Measurements from ENCODE around the gene CNFN. TPM values are rescaled to one million over a fixed set of nuclear protein-coding genes. Genes with fewer than 3 reads are reported as not detected.

Gene CNFN
- total RNA-seq, 2 experiments from 2014 or later = 0.95 TPM; not detected in 1

DNA sequence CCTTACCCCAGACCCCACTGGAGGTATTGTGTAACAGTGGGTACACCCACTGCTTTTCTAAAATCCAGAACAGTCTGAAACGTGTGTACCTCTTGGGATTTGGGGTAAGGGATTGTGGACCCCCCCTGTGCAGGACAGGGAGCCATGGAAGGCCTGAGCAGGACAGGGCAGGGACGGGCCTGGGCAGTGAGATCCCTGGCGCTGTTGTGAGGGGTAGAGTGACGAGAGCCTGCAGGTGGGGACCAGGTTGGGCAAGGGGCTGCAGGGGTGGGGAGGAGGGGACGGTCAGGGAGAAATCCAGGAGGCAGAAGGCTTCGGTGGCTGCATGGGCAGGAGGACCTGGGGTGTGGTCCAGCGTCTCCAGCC, 28.6 kb downstream of the CNFN start:
- peaks cover 11% of the 10 kb centered on the region for H3K9me3 ChIP-seq (ENCODE audit: low read length)
- CTCF ChIA-PET (ENCODE audit: unreplicated experiment) = no interaction called here

DNA sequence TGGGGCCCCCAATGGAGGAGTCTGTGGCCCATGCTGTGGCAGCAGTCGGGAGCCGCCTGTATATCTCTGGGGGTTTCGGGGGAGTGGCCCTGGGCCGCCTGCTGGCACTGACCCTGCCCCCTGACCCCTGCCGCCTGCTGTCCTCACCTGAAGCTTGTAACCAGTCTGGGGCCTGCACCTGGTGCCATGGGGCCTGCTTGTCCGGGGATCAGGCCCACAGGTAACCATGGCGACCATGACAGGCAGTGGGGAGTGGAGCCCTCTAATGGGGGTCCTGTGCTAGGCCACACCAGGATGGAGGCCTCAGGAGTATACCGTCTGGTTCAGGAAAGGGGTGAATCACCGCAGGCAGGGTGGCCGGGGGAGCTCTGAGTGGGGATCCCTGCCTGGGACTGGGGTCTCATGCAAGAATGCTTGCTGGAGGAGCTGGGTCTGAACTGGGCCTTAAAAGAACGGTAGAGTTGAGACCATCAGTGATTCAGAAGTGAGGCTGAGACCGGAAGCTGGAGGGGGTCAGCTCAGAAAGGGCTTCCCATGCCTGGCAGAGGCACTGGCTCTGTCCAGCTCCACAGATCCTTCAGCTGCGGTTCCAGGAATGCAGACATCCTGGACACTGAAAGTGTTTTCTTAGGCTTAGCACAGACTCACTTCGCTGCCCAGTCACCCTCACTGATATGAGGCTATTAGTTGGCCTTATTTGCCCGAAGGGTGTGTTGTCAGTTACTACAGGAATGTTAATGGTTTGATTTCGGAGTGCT, 29.1 kb downstream of the CNFN start:
- H4K20me1 ChIP-seq (ENCODE audit: insufficient read depth, low read length) = no peaks in the 10 kb centered on the region
- CTCF ChIA-PET (ENCODE audit: unreplicated experiment) = no interaction called here
- no TSS peak for BruUV-seq (replicated peaks)
- H3K27ac ChIP-seq (ENCODE audit: low read depth, low read length, poor library complexity, severe bottlenecking) = no peak overlapping the region
- intact Hi-C loops (cut with micrococcal nuclease; ENCODE audit: unreplicated experiment) = no loop called here
- peaks cover 11% of the 10 kb centered on the region for H3K9me3 ChIP-seq (ENCODE audit: low read length)
- peak; percentile 12 for DNase-seq (ENCODE audit: low spot score)
- H3K79me2 ChIP-seq (ENCODE audit: insufficient read depth, low read depth, low read length) = no peaks in the 10 kb centered on the region
- H3K36me3 ChIP-seq (ENCODE audit: insufficient read depth, low read length) = peaks cover 20% of the 10 kb centered on the region
- no peak overlapping the region for H3K4me3 ChIP-seq (ENCODE audit: low read depth, low read length, poor library complexity, severe bottlenecking)
- peaks cover 10% of the 10 kb centered on the region for H3K4me1 ChIP-seq (ENCODE audit: insufficient read depth, low read length, poor library complexity, severe bottlenecking)
- TF ChIP-seq EZH2phosphoT487 (IDR thresholded peaks at IDR 0.05; ENCODE audit: borderline replicate concordance, low read depth, low read length) = no peak
- TF ChIP-seq, protein P1, sequence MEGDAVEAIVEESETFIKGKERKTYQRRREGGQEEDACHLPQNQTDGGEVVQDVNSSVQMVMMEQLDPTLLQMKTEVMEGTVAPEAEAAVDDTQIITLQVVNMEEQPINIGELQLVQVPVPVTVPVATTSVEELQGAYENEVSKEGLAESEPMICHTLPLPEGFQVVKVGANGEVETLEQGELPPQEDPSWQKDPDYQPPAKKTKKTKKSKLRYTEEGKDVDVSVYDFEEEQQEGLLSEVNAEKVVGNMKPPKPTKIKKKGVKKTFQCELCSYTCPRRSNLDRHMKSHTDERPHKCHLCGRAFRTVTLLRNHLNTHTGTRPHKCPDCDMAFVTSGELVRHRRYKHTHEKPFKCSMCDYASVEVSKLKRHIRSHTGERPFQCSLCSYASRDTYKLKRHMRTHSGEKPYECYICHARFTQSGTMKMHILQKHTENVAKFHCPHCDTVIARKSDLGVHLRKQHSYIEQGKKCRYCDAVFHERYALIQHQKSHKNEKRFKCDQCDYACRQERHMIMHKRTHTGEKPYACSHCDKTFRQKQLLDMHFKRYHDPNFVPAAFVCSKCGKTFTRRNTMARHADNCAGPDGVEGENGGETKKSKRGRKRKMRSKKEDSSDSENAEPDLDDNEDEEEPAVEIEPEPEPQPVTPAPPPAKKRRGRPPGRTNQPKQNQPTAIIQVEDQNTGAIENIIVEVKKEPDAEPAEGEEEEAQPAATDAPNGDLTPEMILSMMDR (conservative IDR thresholded peaks at IDR 0.05; ENCODE audit: low read length) = no peak
- H3K9me2 ChIP-seq (ENCODE audit: insufficient read depth, low read length) = no peaks in the 10 kb centered on the region
- no peak overlapping the region for H2AFZ ChIP-seq (ENCODE audit: low read length)
- POLR2A ChIA-PET = no interaction called here
- no peak overlapping the region for H3K4me2 ChIP-seq (ENCODE audit: low read length)

More for the DNA sequence above, 28.6 kb downstream of the CNFN start:
- no peak for DNase-seq (ENCODE audit: low spot score)
- H3K4me2 ChIP-seq (ENCODE audit: low read length) = no peak overlapping the region
- H3K9me2 ChIP-seq (ENCODE audit: insufficient read depth, low read length) = no peaks in the 10 kb centered on the region
- H3K27ac ChIP-seq (ENCODE audit: low read depth, low read length, poor library complexity, severe bottlenecking) = no peak overlapping the region
- intact Hi-C loops (cut with micrococcal nuclease; ENCODE audit: unreplicated experiment) = no loop called here
- TF ChIP-seq, protein P1 (conservative IDR thresholded peaks at IDR 0.05; ENCODE audit: low read length) = no peak
- TF ChIP-seq EZH2phosphoT487 (IDR thresholded peaks at IDR 0.05; ENCODE audit: borderline replicate concordance, low read depth, low read length) = no peak
- no TSS peak for BruUV-seq (replicated peaks)
- peaks cover 20% of the 10 kb centered on the region for H3K36me3 ChIP-seq (ENCODE audit: insufficient read depth, low read length)
- H3K4me1 ChIP-seq (ENCODE audit: insufficient read depth, low read length, poor library complexity, severe bottlenecking) = peaks cover 10% of the 10 kb centered on the region
- no peaks in the 10 kb centered on the region for H4K20me1 ChIP-seq (ENCODE audit: insufficient read depth, low read length)
- POLR2A ChIA-PET = no interaction called here
- H2AFZ ChIP-seq (ENCODE audit: low read length) = no peak overlapping the region
- H3K4me3 ChIP-seq (ENCODE audit: low read depth, low read length, poor library complexity, severe bottlenecking) = no peak overlapping the region
- no peaks in the 10 kb centered on the region for H3K79me2 ChIP-seq (ENCODE audit: insufficient read depth, low read depth, low read length)

DNA sequence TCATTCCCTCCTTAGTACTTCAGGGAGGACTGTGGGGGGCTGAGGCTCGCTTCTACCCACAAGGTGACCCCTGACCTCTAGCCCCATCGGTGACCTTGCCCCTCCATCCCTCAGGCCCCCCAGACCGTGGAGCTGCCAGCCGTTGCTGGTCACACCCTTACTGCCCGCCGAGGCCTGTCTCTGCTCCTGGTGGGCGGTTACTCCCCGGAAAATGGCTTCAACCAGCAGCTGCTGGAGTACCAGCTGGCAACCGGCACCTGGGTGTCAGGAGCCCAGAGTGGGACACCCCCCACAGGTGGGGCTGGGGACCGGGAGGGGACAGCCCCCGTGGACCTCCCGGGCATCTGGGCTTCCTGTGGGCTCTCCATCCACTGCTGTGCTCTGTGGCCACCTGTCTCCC, 32.8 kb downstream of the CNFN start:
- no peak overlapping the region for H3K27ac ChIP-seq (ENCODE audit: low read depth, low read length, poor library complexity, severe bottlenecking)
- no peak for DNase-seq (ENCODE audit: low spot score)
- no peaks in the 10 kb centered on the region for H3K36me3 ChIP-seq (ENCODE audit: insufficient read depth, low read length)
- no TSS peak for BruUV-seq (replicated peaks)
- H3K4me3 ChIP-seq (ENCODE audit: low read depth, low read length, poor library complexity, severe bottlenecking) = no peak overlapping the region
- H3K9me3 ChIP-seq (ENCODE audit: low read length) = no peaks in the 10 kb centered on the region
- ChIA-PET CTCF (ENCODE audit: unreplicated experiment) (no interaction called here), POLR2A (no interaction called here)
- H3K79me2 ChIP-seq (ENCODE audit: insufficient read depth, low read depth, low read length) = no peaks in the 10 kb centered on the region
- no peaks in the 10 kb centered on the region for H3K9me2 ChIP-seq (ENCODE audit: insufficient read depth, low read length)
- H2AFZ ChIP-seq (ENCODE audit: low read length) = no peak overlapping the region
- intact Hi-C loops (cut with micrococcal nuclease; ENCODE audit: unreplicated experiment) = no loop called here
- no peak for TF ChIP-seq EZH2phosphoT487 (IDR thresholded peaks at IDR 0.05; ENCODE audit: borderline replicate concordance, low read depth, low read length)
- TF ChIP-seq, protein P1 (conservative IDR thresholded peaks at IDR 0.05; ENCODE audit: low read length) = no peak
- H3K4me1 ChIP-seq (ENCODE audit: insufficient read depth, low read length, poor library complexity, severe bottlenecking) = no peaks in the 10 kb centered on the region
- H4K20me1 ChIP-seq (ENCODE audit: insufficient read depth, low read length) = no peaks in the 10 kb centered on the region
- no peak overlapping the region for H3K4me2 ChIP-seq (ENCODE audit: low read length)
